ENCODE measurements around the gene NAPSA. TPM values are rescaled to one million over a fixed set of nuclear protein-coding genes. Genes with fewer than 3 reads are reported as not detected.

The NAPSA gene
- total and polyA plus RNA-seq, 7 donors: 0.55 to 2.4 (median 0.95) TPM; not detected in 2

DNA sequence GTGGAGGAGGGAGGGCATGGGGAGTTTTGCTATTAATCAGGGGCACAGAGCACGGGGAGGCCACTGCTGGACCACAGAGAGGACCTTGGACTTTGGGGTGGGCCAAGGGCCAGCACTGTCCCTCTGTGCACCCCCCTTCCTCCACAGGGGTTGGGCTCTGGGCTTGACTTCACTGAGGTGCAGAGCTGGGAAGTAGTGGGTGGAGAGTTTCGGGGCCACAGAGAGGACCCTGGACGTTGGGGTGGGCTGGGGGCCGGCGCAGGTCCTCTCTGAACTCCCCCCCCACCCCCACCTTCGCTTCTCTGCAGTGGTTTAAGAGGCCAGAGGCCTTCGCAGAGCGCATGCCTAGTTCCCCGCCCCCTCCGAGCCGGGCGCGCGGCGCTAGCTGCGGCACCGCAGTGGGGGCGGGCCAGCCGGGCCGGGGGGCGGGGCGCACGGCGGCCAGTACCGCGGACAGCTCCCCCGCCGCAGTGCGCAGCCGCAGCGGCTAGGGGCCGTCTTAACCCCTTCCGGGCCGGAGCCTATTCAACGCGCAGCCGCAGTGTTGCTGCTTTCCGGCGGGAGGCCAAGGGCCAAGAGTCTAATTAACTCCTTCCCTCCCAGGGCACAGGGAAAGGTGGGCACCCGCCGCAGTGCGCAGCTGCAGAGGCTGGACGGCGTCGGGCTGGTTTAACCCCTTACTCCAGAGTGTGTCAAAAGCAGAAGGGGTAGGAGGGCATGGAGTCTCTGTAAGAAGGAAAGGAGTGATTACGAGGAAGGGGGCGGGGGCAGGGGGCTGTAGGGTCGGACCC is 39.9 kb downstream of the NAPSA start:
- H3K27me3 ChIP-seq: peaks cover 29 to 51% (median 50%) of the 10 kb centered on the region in 3 donors
- DNase-seq: no peak
- TF ChIP-seq, protein P1, sequence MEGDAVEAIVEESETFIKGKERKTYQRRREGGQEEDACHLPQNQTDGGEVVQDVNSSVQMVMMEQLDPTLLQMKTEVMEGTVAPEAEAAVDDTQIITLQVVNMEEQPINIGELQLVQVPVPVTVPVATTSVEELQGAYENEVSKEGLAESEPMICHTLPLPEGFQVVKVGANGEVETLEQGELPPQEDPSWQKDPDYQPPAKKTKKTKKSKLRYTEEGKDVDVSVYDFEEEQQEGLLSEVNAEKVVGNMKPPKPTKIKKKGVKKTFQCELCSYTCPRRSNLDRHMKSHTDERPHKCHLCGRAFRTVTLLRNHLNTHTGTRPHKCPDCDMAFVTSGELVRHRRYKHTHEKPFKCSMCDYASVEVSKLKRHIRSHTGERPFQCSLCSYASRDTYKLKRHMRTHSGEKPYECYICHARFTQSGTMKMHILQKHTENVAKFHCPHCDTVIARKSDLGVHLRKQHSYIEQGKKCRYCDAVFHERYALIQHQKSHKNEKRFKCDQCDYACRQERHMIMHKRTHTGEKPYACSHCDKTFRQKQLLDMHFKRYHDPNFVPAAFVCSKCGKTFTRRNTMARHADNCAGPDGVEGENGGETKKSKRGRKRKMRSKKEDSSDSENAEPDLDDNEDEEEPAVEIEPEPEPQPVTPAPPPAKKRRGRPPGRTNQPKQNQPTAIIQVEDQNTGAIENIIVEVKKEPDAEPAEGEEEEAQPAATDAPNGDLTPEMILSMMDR (IDR thresholded peaks at IDR 0.05): no peak
- TF ChIP-seq POLR2A (IDR thresholded peaks at IDR 0.05) (no peak), POLR2AphosphoS5 (IDR thresholded peaks at IDR 0.05) (no peak), EP300 (IDR thresholded peaks at IDR 0.05) (no peak)
- intact Hi-C loops (cut with DNase I): no loop called here
- no peaks in the 10 kb centered on the region for H3K36me3 ChIP-seq
- no peak overlapping the region for H3K4me3 ChIP-seq
- H3K9me3 ChIP-seq: no peaks in the 10 kb centered on the region
- no peak overlapping the region for H3K27ac ChIP-seq
- 1 to 2% methylated on average over 48 of the region's 48 CpGs for WGBS, 2 donors
- H3K4me1 ChIP-seq: peaks cover 0 to 27% (median 21%) of the 10 kb centered on the region in 4 donors

- TF ChIP-seq POLR2AphosphoS5 (IDR thresholded peaks at IDR 0.05): no peak
- TF ChIP-seq POLR2A (IDR thresholded peaks at IDR 0.05): no peak
- no peak for TF ChIP-seq EP300 (IDR thresholded peaks at IDR 0.05)
- TF ChIP-seq, protein P1 (IDR thresholded peaks at IDR 0.05): no peak
- no peak for DNase-seq
- H3K27ac ChIP-seq: no peak overlapping the region
- no peak overlapping the region for H3K4me3 ChIP-seq
- WGBS, 2 donors: 80 to 82% methylated on average over 11 of the region's 11 CpGs
- H3K27me3 ChIP-seq: peaks cover 21 to 44% (median 43%) of the 10 kb centered on the region in 3 donors
- H3K9me3 ChIP-seq: no peaks in the 10 kb centered on the region
- intact Hi-C loops (cut with DNase I): no loop called here
- H3K36me3 ChIP-seq: no peaks in the 10 kb centered on the region
- peaks cover 0 to 15% (median 12%) of the 10 kb centered on the region in 4 donors for H3K4me1 ChIP-seq
These were observed 41.1 kb downstream of the NAPSA start for GRCh38 chr19:50324331-50324730.

GRCh38 chr19:50323782-50324133 is 41.7 kb downstream of the NAPSA start:
- H3K4me1 ChIP-seq: peaks cover 0 to 12% (median 8%) of the 10 kb centered on the region in 4 donors
- H3K9me3 ChIP-seq: no peaks in the 10 kb centered on the region
- no peak overlapping the region for H3K4me3 ChIP-seq
- DNase-seq: no peak
- no peaks in the 10 kb centered on the region for H3K36me3 ChIP-seq
- TF ChIP-seq, protein P1 (IDR thresholded peaks at IDR 0.05): no peak
- no peak for TF ChIP-seq POLR2AphosphoS5 (IDR thresholded peaks at IDR 0.05)
- no peak for TF ChIP-seq POLR2A (IDR thresholded peaks at IDR 0.05)
- TF ChIP-seq EP300 (IDR thresholded peaks at IDR 0.05): no peak
- H3K27ac ChIP-seq: no peak overlapping the region
- intact Hi-C loops (cut with DNase I): no loop called here
- peaks cover 20 to 44% (median 39%) of the 10 kb centered on the region in 3 donors for H3K27me3 ChIP-seq
- 92 to 93% methylated on average over 12 of the region's 12 CpGs for WGBS, 2 donors

GRCh38 chr19:50322931-50323781 is 42.3 kb downstream of the NAPSA start:
- intact Hi-C loops (cut with DNase I): no loop called here
- peaks cover 0 to 12% (median 7%) of the 10 kb centered on the region in 4 donors for H3K4me1 ChIP-seq
- H3K27ac ChIP-seq: no peak overlapping the region
- H3K27me3 ChIP-seq: peaks cover 17 to 39% (median 34%) of the 10 kb centered on the region in 3 donors
- no peak overlapping the region for H3K4me3 ChIP-seq
- no peak for TF ChIP-seq EP300 (IDR thresholded peaks at IDR 0.05)
- TF ChIP-seq, protein P1 (IDR thresholded peaks at IDR 0.05): no peak
- DNase-seq: no peak
- H3K36me3 ChIP-seq: no peaks in the 10 kb centered on the region
- WGBS, 2 donors: 94 to 95% methylated on average over 55 of the region's 55 CpGs
- no peaks in the 10 kb centered on the region for H3K9me3 ChIP-seq

All from sigmoid colon (tissue), 7 donors.